ENCODE measurements around the gene KIAA1217.

The KIAA1217 gene

DNA sequence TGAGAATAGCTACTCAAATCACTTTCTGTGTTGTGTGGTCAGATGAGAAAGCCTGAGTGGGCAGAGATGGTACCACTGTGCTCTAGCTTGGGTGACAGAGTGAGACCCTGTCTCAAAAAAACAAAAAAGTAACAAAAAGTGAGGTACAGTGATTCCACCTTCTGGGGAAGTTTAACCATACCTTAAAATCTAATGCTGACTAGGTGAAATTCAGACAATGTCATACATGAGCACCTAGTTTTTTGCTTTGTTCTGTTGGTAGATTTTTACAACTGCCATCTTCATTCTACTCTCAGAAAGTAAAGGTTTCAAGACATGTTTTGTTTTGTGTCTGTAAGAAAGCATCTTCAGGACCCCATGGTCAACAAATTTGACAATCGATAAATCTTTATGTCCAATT lies 370.5 kb downstream of the KIAA1217 start:
- H3K18ac ChIP-seq (ENCODE audit: low read length): no peak overlapping the region
- peaks cover 1 to 4% of the 10 kb centered on the region in 2 donors for H3K4me1 ChIP-seq (ENCODE audit: control insufficient read depth in 2 of 2, insufficient read depth in 1 of 2, low read depth in 1 of 2, low read length in 2 of 2)
- no peak overlapping the region for H4K91ac ChIP-seq (ENCODE audit: low read depth, low read length, poor library complexity)
- no peak overlapping the region for H3K4me3 ChIP-seq (ENCODE audit: low read length in 2 of 2)
- H4K8ac ChIP-seq (ENCODE audit: low read depth, low read length): no peak overlapping the region
- no peaks in the 10 kb centered on the region for H3K9me3 ChIP-seq (replicated peaks in 1 of 2; ENCODE audit: control insufficient read depth in 2 of 2, insufficient read depth in 1 of 2, low read depth in 1 of 2, low read length in 2 of 2)
- no peak overlapping the region for H3K4ac ChIP-seq (ENCODE audit: low read length)
- H2BK15ac ChIP-seq (ENCODE audit: low read length): no peak overlapping the region
- no peaks in the 10 kb centered on the region for H3K79me1 ChIP-seq (ENCODE audit: low read depth, low read length)
- H2BK5ac ChIP-seq (ENCODE audit: low read length): no peak overlapping the region
- H2AFZ ChIP-seq (ENCODE audit: low read length): no peak overlapping the region
- no peaks in the 10 kb centered on the region for H3K27me3 ChIP-seq (ENCODE audit: control insufficient read depth in 3 of 3, insufficient read depth in 3 of 3, low read depth in 1 of 3, low read length in 3 of 3)
- H3K36me3 ChIP-seq (replicated peaks in 1 of 2; ENCODE audit: control insufficient read depth in 2 of 2, insufficient read depth in 2 of 2, low read length in 2 of 2): peaks cover 0 to 30% of the 10 kb centered on the region in 2 donors
- H2BK120ac ChIP-seq (ENCODE audit: low read depth, low read length): no peak overlapping the region
- no peak overlapping the region for H3K23ac ChIP-seq (ENCODE audit: low read depth, low read length, poor library complexity)
- DNase-seq (ENCODE audit: low spot score): no peak
- no peak overlapping the region for H3K4me2 ChIP-seq (ENCODE audit: insufficient read depth, low read length, poor library complexity, severe bottlenecking)
- WGBS, 2 donors (ENCODE audit: extremely low coverage in 2 of 2, insufficient read length in 2 of 2, insufficient replicate concordance in 1 of 2): no CpG with 5 or more reads among the region's 1 CpG
- no peak overlapping the region for H3K14ac ChIP-seq (ENCODE audit: low read length)
- no peak overlapping the region for H2AK5ac ChIP-seq (ENCODE audit: low read depth, low read length)
- H2BK12ac ChIP-seq (ENCODE audit: low read length): no peak overlapping the region
- no peak overlapping the region for H3K9ac ChIP-seq (ENCODE audit: low read depth, low read length, poor library complexity)
- H3K27ac ChIP-seq (replicated peaks; ENCODE audit: low read length): no peak overlapping the region

- H3K27me3 ChIP-seq (ENCODE audit: control insufficient read depth in 3 of 3, insufficient read depth in 3 of 3, low read depth in 1 of 3, low read length in 3 of 3): no peaks in the 10 kb centered on the region
- peaks cover 0 to 33% of the 10 kb centered on the region in 2 donors for H3K36me3 ChIP-seq (replicated peaks in 1 of 2; ENCODE audit: control insufficient read depth in 2 of 2, insufficient read depth in 2 of 2, low read length in 2 of 2)
- no peak overlapping the region for H3K14ac ChIP-seq (ENCODE audit: low read length)
- H3K9me3 ChIP-seq (replicated peaks in 1 of 2; ENCODE audit: control insufficient read depth in 2 of 2, insufficient read depth in 1 of 2, low read depth in 1 of 2, low read length in 2 of 2): no peaks in the 10 kb centered on the region
- no peak overlapping the region for H2BK12ac ChIP-seq (ENCODE audit: low read length)
- H3K23ac ChIP-seq (ENCODE audit: low read depth, low read length, poor library complexity): no peak overlapping the region
- H2BK15ac ChIP-seq (ENCODE audit: low read length): no peak overlapping the region
- no peak for DNase-seq (ENCODE audit: low spot score)
- no peak overlapping the region for H2BK5ac ChIP-seq (ENCODE audit: low read length)
- H3K79me1 ChIP-seq (ENCODE audit: low read depth, low read length): no peaks in the 10 kb centered on the region
- no peak overlapping the region for H2BK120ac ChIP-seq (ENCODE audit: low read depth, low read length)
- H2AK5ac ChIP-seq (ENCODE audit: low read depth, low read length): no peak overlapping the region
- WGBS, 2 donors (ENCODE audit: extremely low coverage in 2 of 2, insufficient read length in 2 of 2, insufficient replicate concordance in 1 of 2): no CpG with 5 or more reads among the region's 4 CpGs
- H3K4me2 ChIP-seq (ENCODE audit: insufficient read depth, low read length, poor library complexity, severe bottlenecking): no peak overlapping the region
- H3K4me1 ChIP-seq (ENCODE audit: control insufficient read depth in 2 of 2, insufficient read depth in 1 of 2, low read depth in 1 of 2, low read length in 2 of 2): peaks cover 1 to 4% of the 10 kb centered on the region in 2 donors
- no peak overlapping the region for H4K8ac ChIP-seq (ENCODE audit: low read depth, low read length)
- no peak overlapping the region for H3K18ac ChIP-seq (ENCODE audit: low read length)
- H3K27ac ChIP-seq (replicated peaks; ENCODE audit: low read length): no peak overlapping the region
- no peak overlapping the region for H2AFZ ChIP-seq (ENCODE audit: low read length)
- H3K9ac ChIP-seq (ENCODE audit: low read depth, low read length, poor library complexity): no peak overlapping the region
- no peak overlapping the region for H4K91ac ChIP-seq (ENCODE audit: low read depth, low read length, poor library complexity)
- no peak overlapping the region for H3K4me3 ChIP-seq (ENCODE audit: low read length in 2 of 2)
- H3K4ac ChIP-seq (ENCODE audit: low read length): no peak overlapping the region
Observed at GRCh38 chr10:24579906-24580305, 371.0 kb downstream of the KIAA1217 start.

DNA sequence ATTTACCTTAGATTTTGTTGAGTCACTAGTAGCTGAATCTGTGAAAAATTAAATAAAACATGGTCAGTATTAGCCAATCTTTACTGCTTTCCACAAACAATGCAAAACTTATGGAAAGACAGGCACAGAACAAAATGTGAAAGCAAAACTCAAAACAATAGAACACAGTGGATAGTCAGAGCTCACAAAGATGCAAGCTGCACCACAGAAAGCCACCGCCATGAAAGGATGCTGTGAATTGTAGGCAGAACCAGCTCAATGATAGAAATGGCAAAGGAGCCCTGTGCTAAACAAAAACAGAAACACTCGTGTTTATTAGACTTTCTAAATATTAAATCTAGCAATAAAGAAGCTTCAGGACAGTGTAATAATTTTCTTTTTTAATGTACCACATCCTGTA lies 380.3 kb downstream of the KIAA1217 start:
- peaks cover 8 to 98% of the 10 kb centered on the region in 2 donors for H3K36me3 ChIP-seq (replicated peaks in 1 of 2; ENCODE audit: control insufficient read depth in 2 of 2, insufficient read depth in 2 of 2, low read length in 2 of 2)

GRCh38 chr10:24590697-24591457 lies 381.9 kb downstream of the KIAA1217 start:
- Histone ChIP-seq H3K18ac (ENCODE audit: low read length) (no peak overlapping the region), H3K27me3 (ENCODE audit: control insufficient read depth in 3 of 3, insufficient read depth in 3 of 3, low read depth in 1 of 3, low read length in 3 of 3) (no peaks in the 10 kb centered on the region), H3K36me3 (replicated peaks in 1 of 2; ENCODE audit: control insufficient read depth in 2 of 2, insufficient read depth in 2 of 2, low read length in 2 of 2) (peaks cover 5 to 100% of the 10 kb centered on the region in 2 donors), H2AK5ac (ENCODE audit: low read depth, low read length) (no peak overlapping the region), H2BK12ac (ENCODE audit: low read length) (no peak overlapping the region), H3K4me1 (ENCODE audit: control insufficient read depth in 2 of 2, insufficient read depth in 1 of 2, low read depth in 1 of 2, low read length in 2 of 2) (no peaks in the 10 kb centered on the region), H2BK120ac (ENCODE audit: low read depth, low read length) (no peak overlapping the region), H2BK5ac (ENCODE audit: low read length) (no peak overlapping the region), H2BK15ac (ENCODE audit: low read length) (no peak overlapping the region), H3K9ac (ENCODE audit: low read depth, low read length, poor library complexity) (no peak overlapping the region), H3K23ac (ENCODE audit: low read depth, low read length, poor library complexity) (no peak overlapping the region), H4K8ac (ENCODE audit: low read depth, low read length) (no peak overlapping the region), H4K91ac (ENCODE audit: low read depth, low read length, poor library complexity) (no peak overlapping the region), H3K4me2 (ENCODE audit: insufficient read depth, low read length, poor library complexity, severe bottlenecking) (no peak overlapping the region), H3K14ac (ENCODE audit: low read length) (no peak overlapping the region), H2AFZ (ENCODE audit: low read length) (no peak overlapping the region), H3K27ac (replicated peaks; ENCODE audit: low read length) (no peak overlapping the region), H3K4ac (ENCODE audit: low read length) (no peak overlapping the region), H3K9me3 (replicated peaks in 1 of 2; ENCODE audit: control insufficient read depth in 2 of 2, insufficient read depth in 1 of 2, low read depth in 1 of 2, low read length in 2 of 2) (no peaks in the 10 kb centered on the region), H3K4me3 (ENCODE audit: low read length in 2 of 2) (no peak overlapping the region), H3K79me1 (ENCODE audit: low read depth, low read length) (no peaks in the 10 kb centered on the region)
- no peak for DNase-seq (ENCODE audit: low spot score)

More for the DNA sequence above, 380.3 kb downstream of the KIAA1217 start:
- H2BK12ac ChIP-seq (ENCODE audit: low read length): no peak overlapping the region
- H3K4me2 ChIP-seq (ENCODE audit: insufficient read depth, low read length, poor library complexity, severe bottlenecking): no peak overlapping the region
- no peak overlapping the region for H3K18ac ChIP-seq (ENCODE audit: low read length)
- no peak for DNase-seq (ENCODE audit: low spot score)
- H2BK120ac ChIP-seq (ENCODE audit: low read depth, low read length): no peak overlapping the region
- no CpG with 5 or more reads among the region's 2 CpGs for WGBS, 2 donors (ENCODE audit: extremely low coverage in 2 of 2, insufficient read length in 2 of 2, insufficient replicate concordance in 1 of 2)
- H3K9ac ChIP-seq (ENCODE audit: low read depth, low read length, poor library complexity): no peak overlapping the region
- H2BK15ac ChIP-seq (ENCODE audit: low read length): no peak overlapping the region
- H2BK5ac ChIP-seq (ENCODE audit: low read length): no peak overlapping the region
- H4K91ac ChIP-seq (ENCODE audit: low read depth, low read length, poor library complexity): no peak overlapping the region
- H3K27ac ChIP-seq (replicated peaks; ENCODE audit: low read length): no peak overlapping the region
- H3K4me3 ChIP-seq (ENCODE audit: low read length in 2 of 2): no peak overlapping the region
- H3K4ac ChIP-seq (ENCODE audit: low read length): no peak overlapping the region
- H2AFZ ChIP-seq (ENCODE audit: low read length): no peak overlapping the region
- no peak overlapping the region for H4K8ac ChIP-seq (ENCODE audit: low read depth, low read length)
- no peaks in the 10 kb centered on the region for H3K27me3 ChIP-seq (ENCODE audit: control insufficient read depth in 3 of 3, insufficient read depth in 3 of 3, low read depth in 1 of 3, low read length in 3 of 3)
- H3K14ac ChIP-seq (ENCODE audit: low read length): no peak overlapping the region
- no peaks in the 10 kb centered on the region for H3K9me3 ChIP-seq (replicated peaks in 1 of 2; ENCODE audit: control insufficient read depth in 2 of 2, insufficient read depth in 1 of 2, low read depth in 1 of 2, low read length in 2 of 2)
- no peaks in the 10 kb centered on the region for H3K4me1 ChIP-seq (ENCODE audit: control insufficient read depth in 2 of 2, insufficient read depth in 1 of 2, low read depth in 1 of 2, low read length in 2 of 2)
- no peak overlapping the region for H3K23ac ChIP-seq (ENCODE audit: low read depth, low read length, poor library complexity)
- H3K79me1 ChIP-seq (ENCODE audit: low read depth, low read length): no peaks in the 10 kb centered on the region
- no peak overlapping the region for H2AK5ac ChIP-seq (ENCODE audit: low read depth, low read length)

All from neuronal stem cell (in vitro differentiated cells).